Stimulated activated effector memory CD8-positive, alpha-beta T cell treated with anti-CD3 and anti-CD28 coated beads, Interleukin-12 subunit alpha, Interleukin-12 subunit beta, amount 100 ng/mL, for 72 hours (primary cell): ENCODE results near the gene ADARB1.

Source experiments
- ATAC-seq: fragments of 150-1000 bp; cut with Tn5 transposase; 2 replicates; pipeline ENCODE4 v1.10.0; 2021
- DNase-seq, 2 donors: peaks; one replicate each; pipeline ENCODE4 v3.0.0; 2021 to 2022; ENCODE audit warnings: low spot score in 2 of 2
- H3K27ac Mint-ChIP-seq: one replicate; pipeline ENCODE4 v1.8.0; 2022; ENCODE audit warnings: mild to moderate bottlenecking, mixed read lengths
- H3K36me3 Mint-ChIP-seq: one replicate; pipeline ENCODE4 v1.8.0; 2022; ENCODE audit warnings: mild to moderate bottlenecking, mixed read lengths
- H3K4me1 Mint-ChIP-seq: one replicate; pipeline ENCODE4 v1.8.0; 2022; ENCODE audit warnings: mixed read lengths
- H3K4me3 Mint-ChIP-seq: one replicate; pipeline ENCODE4 v1.8.0; 2022; ENCODE audit warnings: mild to moderate bottlenecking, mixed read lengths
- H3K9me3 Mint-ChIP-seq: one replicate; pipeline ENCODE4 v1.8.0; 2022; ENCODE audit warnings: mixed read lengths

ADARB1 gene

GRCh38 chr21:45187646-45188045 is 113.3 kb downstream of the ADARB1 start:
- H3K9me3 Mint-ChIP-seq, result peaks cover 33% of the 10 kb centered on the region

GRCh38 chr21:45190013-45190412 is 115.6 kb downstream of the ADARB1 start:
- Mint-ChIP-seq H3K27ac (no peak overlapping the region), H3K4me3 (no peak overlapping the region), H3K36me3 (peaks cover 73% of the 10 kb centered on the region), H3K9me3 (peaks cover 33% of the 10 kb centered on the region), H3K4me1 (no peaks in the 10 kb centered on the region)
- no peak for ATAC-seq
- no peak for DNase-seq

More at GRCh38 chr21:45187646-45188045, 113.3 kb downstream of the ADARB1 start:
- ATAC-seq (no peak), DNase-seq (no peak)
- Mint-ChIP-seq H3K4me1 (no peaks in the 10 kb centered on the region), H3K36me3 (peaks cover 80% of the 10 kb centered on the region), H3K27ac (no peak overlapping the region), H3K4me3 (no peak overlapping the region)

- H3K4me3 Mint-ChIP-seq, result no peak overlapping the region
- H3K27ac Mint-ChIP-seq, result no peak overlapping the region
- peaks cover 22% of the 10 kb centered on the region for H3K9me3 Mint-ChIP-seq
- no peaks in the 10 kb centered on the region for H3K4me1 Mint-ChIP-seq
- H3K36me3 Mint-ChIP-seq, result peaks cover 61% of the 10 kb centered on the region
- DNase-seq (no peak), ATAC-seq (no peak)
These were observed 118.0 kb downstream of the ADARB1 start for GRCh38 chr21:45192332-45192731.

GRCh38 chr21:45196620-45197019 is 122.2 kb downstream of the ADARB1 start:
- H3K36me3 Mint-ChIP-seq, result peaks cover 26% of the 10 kb centered on the region
- no peak for DNase-seq
- no peak overlapping the region for H3K27ac Mint-ChIP-seq
- no peak for ATAC-seq
- H3K4me1 Mint-ChIP-seq, result peaks cover 10% of the 10 kb centered on the region
- H3K4me3 Mint-ChIP-seq, result no peak overlapping the region
- H3K9me3 Mint-ChIP-seq, result no peaks in the 10 kb centered on the region

- H3K4me3 Mint-ChIP-seq, result no peak overlapping the region
- peaks cover 22% of the 10 kb centered on the region for H3K36me3 Mint-ChIP-seq
- no peak for DNase-seq
- H3K27ac Mint-ChIP-seq, result peak overlapping the region; percentile 30
- no peak for ATAC-seq
- no peaks in the 10 kb centered on the region for H3K9me3 Mint-ChIP-seq
- H3K4me1 Mint-ChIP-seq, result peaks cover 10% of the 10 kb centered on the region
These were observed 124.8 kb downstream of the ADARB1 start for GRCh38 chr21:45199201-45199600.

- Mint-ChIP-seq H3K9me3 (no peaks in the 10 kb centered on the region), H3K36me3 (peaks cover 24% of the 10 kb centered on the region), H3K4me3 (no peak overlapping the region), H3K4me1 (peaks cover 10% of the 10 kb centered on the region), H3K27ac (peak overlapping the region; percentile 76)
- ATAC-seq (no peak), DNase-seq (no peak)
These were observed 125.7 kb downstream of the ADARB1 start for GRCh38 chr21:45200031-45200430.

- Mint-ChIP-seq H3K27ac (peak overlapping the region; percentile 76), H3K36me3 (peaks cover 23% of the 10 kb centered on the region), H3K4me1 (peaks cover 10% of the 10 kb centered on the region), H3K9me3 (no peaks in the 10 kb centered on the region), H3K4me3 (no peak overlapping the region)
- no peak for DNase-seq
- ATAC-seq, result no peak
These were observed 126.4 kb downstream of the ADARB1 start for GRCh38 chr21:45200581-45201296.

- H3K4me3 Mint-ChIP-seq, result no peak overlapping the region
- H3K4me1 Mint-ChIP-seq, result peaks cover 15% of the 10 kb centered on the region
- H3K9me3 Mint-ChIP-seq, result no peaks in the 10 kb centered on the region
- peak overlapping the region; percentile 11 for H3K27ac Mint-ChIP-seq
- peaks cover 17% of the 10 kb centered on the region for H3K36me3 Mint-ChIP-seq
- DNase-seq, result no peak
- no peak for ATAC-seq
These were observed 128.0 kb downstream of the ADARB1 start for GRCh38 chr21:45202344-45202743.

- Mint-ChIP-seq H3K9me3 (no peaks in the 10 kb centered on the region), H3K36me3 (peaks cover 17% of the 10 kb centered on the region), H3K27ac (peak overlapping the region; percentile 3), H3K4me3 (no peak overlapping the region), H3K4me1 (peaks cover 21% of the 10 kb centered on the region)
- ATAC-seq (no peak), DNase-seq (no peak)
These were observed 128.5 kb downstream of the ADARB1 start for GRCh38 chr21:45202889-45203288.

- peaks cover 32% of the 10 kb centered on the region for H3K4me1 Mint-ChIP-seq
- DNase-seq, result no peak
- peaks cover 17% of the 10 kb centered on the region for H3K36me3 Mint-ChIP-seq
- no peak overlapping the region for H3K27ac Mint-ChIP-seq
- no peak for ATAC-seq
- H3K9me3 Mint-ChIP-seq, result no peaks in the 10 kb centered on the region
- H3K4me3 Mint-ChIP-seq, result no peak overlapping the region
These were observed 129.6 kb downstream of the ADARB1 start for GRCh38 chr21:45203983-45204382.

- no peak for DNase-seq
- Mint-ChIP-seq H3K36me3 (peaks cover 17% of the 10 kb centered on the region), H3K4me3 (no peak overlapping the region), H3K4me1 (peaks cover 36% of the 10 kb centered on the region), H3K27ac (no peak overlapping the region), H3K9me3 (no peaks in the 10 kb centered on the region)
- no peak for ATAC-seq
These were observed 130.0 kb downstream of the ADARB1 start for GRCh38 chr21:45204395-45204794.

- H3K27ac Mint-ChIP-seq, result peak overlapping the region; percentile 48
- peaks cover 27% of the 10 kb centered on the region for H3K36me3 Mint-ChIP-seq
- ATAC-seq, result no peak
- DNase-seq, result no peak
- H3K4me1 Mint-ChIP-seq, result peaks cover 32% of the 10 kb centered on the region
- no peaks in the 10 kb centered on the region for H3K9me3 Mint-ChIP-seq
- peak overlapping the region; percentile 4 for H3K4me3 Mint-ChIP-seq
These were observed 133.7 kb downstream of the ADARB1 start for GRCh38 chr21:45207839-45208626.

GRCh38 chr21:45208627-45208951 is 134.2 kb downstream of the ADARB1 start:
- peaks cover 27% of the 10 kb centered on the region for H3K36me3 Mint-ChIP-seq
- H3K9me3 Mint-ChIP-seq, result no peaks in the 10 kb centered on the region
- H3K27ac Mint-ChIP-seq, result no peak overlapping the region
- peaks cover 32% of the 10 kb centered on the region for H3K4me1 Mint-ChIP-seq
- peak; percentile 77 for ATAC-seq
- DNase-seq, result no peak
- H3K4me3 Mint-ChIP-seq, result peak overlapping the region; percentile 3

GRCh38 chr21:45209046-45209445 is 134.7 kb downstream of the ADARB1 start:
- no peaks in the 10 kb centered on the region for H3K9me3 Mint-ChIP-seq
- H3K36me3 Mint-ChIP-seq, result peaks cover 27% of the 10 kb centered on the region
- H3K4me3 Mint-ChIP-seq, result peak overlapping the region; percentile 3
- DNase-seq (no peak), ATAC-seq (no peak)
- peaks cover 32% of the 10 kb centered on the region for H3K4me1 Mint-ChIP-seq
- peak overlapping the region; percentile 18 for H3K27ac Mint-ChIP-seq

- Mint-ChIP-seq H3K27ac (peak overlapping the region; percentile 18), H3K4me3 (no peak overlapping the region), H3K9me3 (no peaks in the 10 kb centered on the region), H3K36me3 (peaks cover 22% of the 10 kb centered on the region), H3K4me1 (peaks cover 32% of the 10 kb centered on the region)
- DNase-seq, result no peak
- ATAC-seq, result no peak
These were observed 135.4 kb downstream of the ADARB1 start for GRCh38 chr21:45209685-45210284.
